ENCODE results near the gene AKAP6.

DNA sequence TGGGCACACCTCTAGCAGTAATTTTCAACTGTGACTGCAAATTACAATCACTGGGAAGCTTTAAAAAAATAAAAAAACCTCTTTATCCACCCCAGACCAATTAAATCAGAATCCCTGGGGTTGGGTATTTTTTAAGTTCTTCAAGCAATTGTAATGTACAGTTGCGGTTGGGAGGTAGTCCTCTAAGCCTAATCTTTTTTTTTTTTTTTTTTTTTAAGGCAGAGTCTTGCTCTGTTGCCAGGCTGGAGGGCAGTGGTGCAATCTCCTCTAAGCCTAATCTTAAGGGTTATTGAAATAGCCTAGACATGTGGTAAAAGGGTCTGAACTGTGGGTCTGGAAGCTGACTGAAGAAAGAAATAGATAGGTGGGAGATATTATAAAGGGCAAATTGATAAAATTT is 230.5 kb downstream of the AKAP6 start:
- TF ChIP-seq EZH2 (IDR thresholded peaks at IDR 0.05; ENCODE audit: low read depth, low read length, severe bottlenecking) (no peak), CTCF (IDR thresholded peaks at IDR 0.05; ENCODE audit: control extremely low read depth in 1 of 3, insufficient read depth in 1 of 3, low read depth in 1 of 3, low read length in 3 of 3) (no peak), KDM5A (IDR thresholded peaks at IDR 0.05; ENCODE audit: low read length) (no peak), POLR2A (IDR thresholded peaks at IDR 0.05; ENCODE audit: control extremely low read depth in 1 of 2, low read depth in 2 of 2, low read length in 2 of 2) (no peak), SIX5 (IDR thresholded peaks at IDR 0.05; ENCODE audit: low read depth, low read length) (no peak), CBX8 (IDR thresholded peaks at IDR 0.05; ENCODE audit: borderline replicate concordance, low read depth, low read length) (no peak), TAF1 (IDR thresholded peaks at IDR 0.05; ENCODE audit: low read depth, low read length) (no peak)
- TF ChIP-seq, protein P1, sequence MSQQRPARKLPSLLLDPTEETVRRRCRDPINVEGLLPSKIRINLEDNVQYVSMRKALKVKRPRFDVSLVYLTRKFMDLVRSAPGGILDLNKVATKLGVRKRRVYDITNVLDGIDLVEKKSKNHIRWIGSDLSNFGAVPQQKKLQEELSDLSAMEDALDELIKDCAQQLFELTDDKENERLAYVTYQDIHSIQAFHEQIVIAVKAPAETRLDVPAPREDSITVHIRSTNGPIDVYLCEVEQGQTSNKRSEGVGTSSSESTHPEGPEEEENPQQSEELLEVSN (IDR thresholded peaks at IDR 0.05) = no peak
- TF ChIP-seq, protein P2, sequence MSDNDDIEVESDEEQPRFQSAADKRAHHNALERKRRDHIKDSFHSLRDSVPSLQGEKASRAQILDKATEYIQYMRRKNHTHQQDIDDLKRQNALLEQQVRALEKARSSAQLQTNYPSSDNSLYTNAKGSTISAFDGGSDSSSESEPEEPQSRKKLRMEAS (IDR thresholded peaks at IDR 0.05) = no peak
